Stimulated activated CD8-positive, alpha-beta memory T cell treated with anti-CD3 and anti-CD28 coated beads, Interleukin-2, amount 100 ng/mL, for 1 hour (primary cell): ENCODE results near the gene GPC6.

Source experiments
- DNase-seq, 2 donors: peaks; one replicate each; pipeline ENCODE4 v3.0.0-alpha.2; 2020; ENCODE audit warnings: low read depth in 2 of 2

GPC6 gene

GRCh38 chr13:94033830-94034642 is 807.4 kb downstream of the GPC6 start:
- no peak for DNase-seq

GRCh38 chr13:94050039-94050438 is 823.4 kb downstream of the GPC6 start:
- DNase-seq, result no peak

- DNase-seq, result no peak
Observed at GRCh38 chr13:94050686-94051085, 824.1 kb downstream of the GPC6 start.

- DNase-seq, result no peak
Observed at GRCh38 chr13:94053986-94054593, 827.5 kb downstream of the GPC6 start.

GRCh38 chr13:94056362-94056990 is 829.9 kb downstream of the GPC6 start:
- no peak for DNase-seq

- no peak for DNase-seq
Observed at GRCh38 chr13:94057618-94058186, 831.1 kb downstream of the GPC6 start.

- no peak for DNase-seq
Observed at GRCh38 chr13:94058821-94059360, 832.3 kb downstream of the GPC6 start.

GRCh38 chr13:94061301-94061700 is 834.7 kb downstream of the GPC6 start:
- no peak for DNase-seq

GRCh38 chr13:94063096-94063495 is 836.5 kb downstream of the GPC6 start:
- no peak for DNase-seq

- DNase-seq, result no peak
Observed at GRCh38 chr13:94063848-94064247, 837.2 kb downstream of the GPC6 start.

- DNase-seq, result no peak
Observed at GRCh38 chr13:94065741-94066140, 839.1 kb downstream of the GPC6 start.

GRCh38 chr13:94073007-94073744 is 846.6 kb downstream of the GPC6 start:
- DNase-seq, result no peak

GRCh38 chr13:94079876-94080275 is 853.3 kb downstream of the GPC6 start:
- DNase-seq, result no peak

- no peak for DNase-seq
Observed at GRCh38 chr13:94080527-94080926, 853.9 kb downstream of the GPC6 start.

- DNase-seq, result no peak
Observed at GRCh38 chr13:94087100-94087499, 860.5 kb downstream of the GPC6 start.

GRCh38 chr13:94088742-94089141 is 862.1 kb downstream of the GPC6 start:
- no peak for DNase-seq

- DNase-seq, result no peak
Observed at GRCh38 chr13:94090773-94091480, 864.3 kb downstream of the GPC6 start.

GRCh38 chr13:94093652-94094315 is 867.2 kb downstream of the GPC6 start:
- DNase-seq, result no peak

GRCh38 chr13:94109715-94110374 is 883.2 kb downstream of the GPC6 start:
- no peak for DNase-seq

GRCh38 chr13:94112227-94112626 is 885.6 kb downstream of the GPC6 start:
- DNase-seq, result no peak
